ENCODE results near the gene PLCG1.

The PLCG1 gene

DNA sequence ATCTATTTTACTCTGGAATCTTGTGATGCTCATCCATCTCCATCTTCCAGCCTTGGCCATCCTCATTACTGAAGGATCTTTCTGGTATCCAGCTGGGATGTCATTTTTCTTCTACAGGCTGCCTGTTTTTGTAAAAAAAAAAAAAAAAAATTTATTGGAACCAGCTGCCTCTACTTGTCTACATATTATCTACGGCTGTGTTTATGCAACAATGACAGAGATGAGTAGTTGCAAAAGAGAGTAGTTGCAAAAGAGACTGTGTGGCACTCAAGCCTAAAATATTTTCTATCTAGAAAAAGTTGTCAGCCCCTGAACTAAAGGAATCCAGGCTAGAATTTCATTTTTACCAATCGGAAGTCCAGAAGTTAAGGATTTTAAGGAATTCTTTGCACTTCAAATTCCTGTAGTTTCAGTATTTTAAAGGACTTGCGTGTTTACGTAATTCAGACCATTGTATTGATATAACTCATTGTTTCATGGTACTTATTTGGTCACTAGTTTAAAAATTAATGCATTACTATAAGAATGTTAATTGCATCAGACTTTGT lies 38.6 kb upstream of the PLCG1 start:
- Histone ChIP-seq H4K20me1 (ENCODE audit: control insufficient read depth, insufficient read depth, low read depth, low read length) (no peaks in the 10 kb centered on the region), H3K4me1 (ENCODE audit: control insufficient read depth, low read length) (no peaks in the 10 kb centered on the region), H3K9me2 (replicated peaks; ENCODE audit: control insufficient read depth, low read length) (no peaks in the 10 kb centered on the region), H3K4me3 (ENCODE audit: low read length) (no peak overlapping the region), H3K36me3 (ENCODE audit: control insufficient read depth, low read length) (peaks cover 85% of the 10 kb centered on the region), H3K4me2 (ENCODE audit: low read length) (no peak overlapping the region), H3F3A (ENCODE audit: control insufficient read depth, insufficient read depth) (peaks cover 8% of the 10 kb centered on the region), H3K9me3 (ENCODE audit: control insufficient read depth, insufficient read depth, low read length) (no peaks in the 10 kb centered on the region), H3K27me3 (ENCODE audit: control insufficient read depth, low read length) (no peaks in the 10 kb centered on the region), H3K79me2 (ENCODE audit: control insufficient read depth, low read length) (0 out of 2 replicates have a peak, but pooled peaks cover 3% of the 10 kb centered on the region), H3K27ac (ENCODE audit: low read depth, low read length) (no peak overlapping the region)
- TF ChIP-seq CTCF (IDR thresholded peaks at IDR 0.05; ENCODE audit: low read depth, low read length, poor library complexity, severe bottlenecking) (no peak), EZH2phosphoT487 (IDR thresholded peaks at IDR 0.05; ENCODE audit: borderline replicate concordance, low read length) (no peak)

GRCh38 chr20:41100001-41100480 lies 37.3 kb upstream of the PLCG1 start:
- Histone ChIP-seq H3K36me3 (ENCODE audit: control insufficient read depth, low read length) (peaks cover 90% of the 10 kb centered on the region), H4K20me1 (ENCODE audit: control insufficient read depth, insufficient read depth, low read depth, low read length) (no peaks in the 10 kb centered on the region), H3K9me2 (replicated peaks; ENCODE audit: control insufficient read depth, low read length) (no peaks in the 10 kb centered on the region), H3K27me3 (ENCODE audit: control insufficient read depth, low read length) (no peaks in the 10 kb centered on the region), H3K4me3 (ENCODE audit: low read length) (no peak overlapping the region), H3K79me2 (ENCODE audit: control insufficient read depth, low read length) (0 out of 2 replicates have a peak, but pooled peaks cover 3% of the 10 kb centered on the region), H3K9me3 (ENCODE audit: control insufficient read depth, insufficient read depth, low read length) (no peaks in the 10 kb centered on the region), H3K27ac (ENCODE audit: low read depth, low read length) (no peak overlapping the region), H3K4me1 (ENCODE audit: control insufficient read depth, low read length) (no peaks in the 10 kb centered on the region), H3K4me2 (ENCODE audit: low read length) (no peak overlapping the region), H3F3A (ENCODE audit: control insufficient read depth, insufficient read depth) (no peaks in the 10 kb centered on the region; the same call in none of the 2 replicates)
- TF ChIP-seq CTCF (IDR thresholded peaks at IDR 0.05; ENCODE audit: low read depth, low read length, poor library complexity, severe bottlenecking) (no peak), EZH2phosphoT487 (IDR thresholded peaks at IDR 0.05; ENCODE audit: borderline replicate concordance, low read length) (no peak)

DNA sequence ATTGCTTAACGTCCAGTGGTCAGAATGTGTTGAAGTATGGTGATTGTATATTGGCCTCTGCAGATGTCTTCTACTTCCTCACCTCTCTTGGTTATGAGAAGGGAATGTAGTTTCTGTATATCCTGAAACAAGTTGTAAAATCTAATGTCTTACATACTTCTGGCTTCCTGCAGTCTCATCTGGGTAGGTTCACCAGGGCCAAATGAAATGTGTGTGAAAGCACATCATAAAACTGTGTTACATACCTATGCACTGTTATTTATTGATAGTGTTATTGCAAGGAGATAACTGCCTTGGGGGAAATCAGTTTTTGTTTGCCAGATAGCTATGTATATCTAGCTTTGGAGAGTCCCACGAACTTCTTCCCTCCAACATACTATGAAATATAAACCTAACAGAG lies 35.7 kb upstream of the PLCG1 start:
- Histone ChIP-seq H3K9me2 (replicated peaks; ENCODE audit: control insufficient read depth, low read length) (no peaks in the 10 kb centered on the region), H3K4me3 (ENCODE audit: low read length) (no peak overlapping the region), H4K20me1 (ENCODE audit: control insufficient read depth, insufficient read depth, low read depth, low read length) (no peaks in the 10 kb centered on the region)

More for the DNA sequence above, 35.7 kb upstream of the PLCG1 start:
- H3K79me2 ChIP-seq (ENCODE audit: control insufficient read depth, low read length), result no peaks in the 10 kb centered on the region
- H3K27me3 ChIP-seq (ENCODE audit: control insufficient read depth, low read length), result no peaks in the 10 kb centered on the region
- H3K4me2 ChIP-seq (ENCODE audit: low read length), result no peak overlapping the region
- TF ChIP-seq EZH2phosphoT487 (IDR thresholded peaks at IDR 0.05; ENCODE audit: borderline replicate concordance, low read length) (no peak), CTCF (IDR thresholded peaks at IDR 0.05; ENCODE audit: low read depth, low read length, poor library complexity, severe bottlenecking) (no peak)
- H3F3A ChIP-seq (ENCODE audit: control insufficient read depth, insufficient read depth), result no peaks in the 10 kb centered on the region; the same call in none of the 2 replicates
- peaks cover 93% of the 10 kb centered on the region for H3K36me3 ChIP-seq (ENCODE audit: control insufficient read depth, low read length)
- H3K27ac ChIP-seq (ENCODE audit: low read depth, low read length), result no peak overlapping the region
- H3K4me1 ChIP-seq (ENCODE audit: control insufficient read depth, low read length), result no peaks in the 10 kb centered on the region
- no peaks in the 10 kb centered on the region for H3K9me3 ChIP-seq (ENCODE audit: control insufficient read depth, insufficient read depth, low read length)

Data from DOHH2 (cell line).